Astrocyte of the cerebellum (primary cell): ENCODE measurements around the gene ZNF276.

Experiments used
- DNase-seq: peaks from one replicate; pipeline ENCODE4 v3.0.0-alpha.2; 2011; ENCODE audit warnings: low read depth
- H3K4me3 ChIP-seq: 2 replicates; pipeline ENCODE4 v1.5.1; 2011; ENCODE audit warnings: mild to moderate bottlenecking, low read depth, low read length, moderate library complexity
- in situ Hi-C: cut with HindIII; loops from 2 replicates; pipeline ENCODE4 v1.10.0; 2017; ENCODE audit warnings: low sequenced_read_pairs
- TF ChIP-seq, protein P1 (sequence below): IDR thresholded peaks from 2 replicates; pipeline ENCODE4 v1.5.1; 2012; ENCODE audit warnings: low read length, low read depth, moderate library complexity, mild to moderate bottlenecking; ENCODE audit errors: missing control alignments

The ZNF276 gene

DNA sequence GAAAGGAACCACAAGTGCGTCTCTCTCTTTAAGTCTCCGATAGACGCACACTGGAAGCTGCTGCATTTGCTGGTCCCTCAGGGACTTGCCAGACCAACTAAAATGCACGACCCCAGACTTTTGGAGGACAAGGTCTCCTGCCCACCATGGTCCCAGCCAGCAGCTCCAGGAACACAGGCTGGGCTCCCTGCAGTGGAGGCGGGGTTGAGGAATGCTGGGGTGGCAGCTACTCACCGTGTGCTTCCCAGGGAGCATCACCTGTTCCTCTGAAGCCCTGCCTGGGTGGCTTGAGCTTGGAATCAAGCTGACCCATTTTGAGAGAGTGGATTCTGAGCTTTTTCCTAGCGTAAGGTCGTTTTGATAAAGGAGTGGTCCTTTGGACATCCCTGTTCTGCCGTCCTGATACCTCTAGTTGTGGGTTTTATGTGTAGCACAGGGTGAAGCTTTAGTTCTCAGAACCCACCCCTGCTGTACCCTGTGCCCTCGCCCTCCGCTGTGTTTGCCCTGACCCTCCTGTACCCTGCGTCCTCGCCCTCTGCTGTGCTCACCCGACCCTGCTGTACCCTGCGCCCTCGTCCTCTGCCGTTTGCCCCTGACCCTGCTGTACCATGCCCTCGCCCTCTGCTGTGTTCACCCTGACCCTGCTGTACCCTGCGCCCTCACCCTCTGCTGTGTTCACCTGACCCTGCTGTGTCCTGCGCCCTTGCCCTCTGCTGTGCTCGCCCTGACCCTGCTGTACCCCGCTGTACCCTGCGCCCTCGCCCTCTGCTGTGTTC, 11.0 kb downstream of the ZNF276 start:
- in situ Hi-C loops: no loop called here
- no peak for DNase-seq
- H3K4me3 ChIP-seq: no peak overlapping the region
- TF ChIP-seq, protein P1, sequence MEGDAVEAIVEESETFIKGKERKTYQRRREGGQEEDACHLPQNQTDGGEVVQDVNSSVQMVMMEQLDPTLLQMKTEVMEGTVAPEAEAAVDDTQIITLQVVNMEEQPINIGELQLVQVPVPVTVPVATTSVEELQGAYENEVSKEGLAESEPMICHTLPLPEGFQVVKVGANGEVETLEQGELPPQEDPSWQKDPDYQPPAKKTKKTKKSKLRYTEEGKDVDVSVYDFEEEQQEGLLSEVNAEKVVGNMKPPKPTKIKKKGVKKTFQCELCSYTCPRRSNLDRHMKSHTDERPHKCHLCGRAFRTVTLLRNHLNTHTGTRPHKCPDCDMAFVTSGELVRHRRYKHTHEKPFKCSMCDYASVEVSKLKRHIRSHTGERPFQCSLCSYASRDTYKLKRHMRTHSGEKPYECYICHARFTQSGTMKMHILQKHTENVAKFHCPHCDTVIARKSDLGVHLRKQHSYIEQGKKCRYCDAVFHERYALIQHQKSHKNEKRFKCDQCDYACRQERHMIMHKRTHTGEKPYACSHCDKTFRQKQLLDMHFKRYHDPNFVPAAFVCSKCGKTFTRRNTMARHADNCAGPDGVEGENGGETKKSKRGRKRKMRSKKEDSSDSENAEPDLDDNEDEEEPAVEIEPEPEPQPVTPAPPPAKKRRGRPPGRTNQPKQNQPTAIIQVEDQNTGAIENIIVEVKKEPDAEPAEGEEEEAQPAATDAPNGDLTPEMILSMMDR: no peak

- DNase-seq: no peak
- TF ChIP-seq, protein P1: no peak
- in situ Hi-C loops: no loop called here
- no peak overlapping the region for H3K4me3 ChIP-seq
Observed at GRCh38 chr16:89732918-89733242, 11.5 kb downstream of the ZNF276 start.

DNA sequence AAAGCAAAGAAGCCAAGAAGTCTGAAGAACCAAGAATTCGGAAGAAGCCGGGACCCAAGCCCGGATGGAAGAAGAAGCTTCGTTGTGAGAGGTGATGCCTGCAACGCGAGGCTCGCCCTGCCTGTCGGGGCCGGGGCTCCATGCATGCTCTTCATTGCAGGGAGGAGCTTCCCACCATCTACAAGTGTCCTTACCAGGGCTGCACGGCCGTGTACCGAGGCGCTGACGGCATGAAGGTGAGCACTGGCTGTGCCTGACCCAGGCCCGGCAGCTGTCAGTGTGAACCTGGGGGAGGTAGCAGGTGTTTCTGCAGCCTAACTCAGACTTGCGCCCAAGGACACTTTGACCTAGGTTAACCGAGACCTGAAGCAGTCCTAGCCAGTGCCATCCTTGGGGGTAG, 12.0 kb downstream of the ZNF276 start:
- no peak for DNase-seq
- TF ChIP-seq, protein P1: no peak
- no peak overlapping the region for H3K4me3 ChIP-seq
- in situ Hi-C loops: no loop called here

- H3K4me3 ChIP-seq: no peak overlapping the region
- DNase-seq: no peak
- in situ Hi-C loops: no loop called here
- TF ChIP-seq, protein P1: no peak
Observed at GRCh38 chr16:89733792-89734191, 12.5 kb downstream of the ZNF276 start.

DNA sequence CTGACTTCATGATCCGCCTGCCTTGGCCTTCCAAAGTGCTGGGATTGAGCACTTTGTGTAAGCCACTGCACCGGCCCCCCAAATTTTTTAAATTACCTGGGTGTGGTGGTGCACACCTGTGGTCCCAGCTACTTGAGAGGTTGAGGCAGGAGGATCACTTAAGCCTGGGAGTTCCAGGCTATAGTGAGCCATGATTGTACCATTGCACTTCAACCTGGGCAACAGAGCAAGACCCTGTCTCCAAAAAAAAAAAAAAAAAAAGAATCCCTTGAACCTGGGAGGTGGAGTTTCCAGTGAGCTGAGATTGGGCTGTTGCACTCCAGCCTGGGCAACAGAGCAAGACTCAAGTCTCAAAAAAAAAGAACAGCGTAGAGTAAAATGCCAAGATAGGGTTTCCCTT, 15.2 kb downstream of the ZNF276 start:
- H3K4me3 ChIP-seq: no peak overlapping the region
- TF ChIP-seq, protein P1: no peak
- DNase-seq: no peak
- in situ Hi-C loops: no loop called here

- TF ChIP-seq, protein P1: no peak
- DNase-seq: no peak
- no peak overlapping the region for H3K4me3 ChIP-seq
- in situ Hi-C loops: no loop called here
Observed at GRCh38 chr16:89737341-89738071, 16.2 kb downstream of the ZNF276 start.
